T-helper 1 cell treated with Interleukin-12 subunit alpha and Interleukin-12 subunit beta and Interleukin-4 antibody, amounts not matched to agents 30 ng/mL and 1 ng/mL, for 36 hours (primary cell): ENCODE measurements around the gene EVA1B. TPM values are rescaled to one million over a fixed set of nuclear protein-coding genes. Genes with fewer than 3 reads are reported as not detected.

ENCODE experiments used
- intact Hi-C: fragments of 100-400 bp; cut with micrococcal nuclease; formaldehyde crosslinking; loops from one replicate; pipeline ENCODE4 v1.15.1; 2024
- total RNA-seq: library from RNA; stranded (reverse); gene quantifications from 2 replicates; pipeline ENCODE4 v1.2.3, GENCODE V29; 2022

EVA1B gene, protein sequence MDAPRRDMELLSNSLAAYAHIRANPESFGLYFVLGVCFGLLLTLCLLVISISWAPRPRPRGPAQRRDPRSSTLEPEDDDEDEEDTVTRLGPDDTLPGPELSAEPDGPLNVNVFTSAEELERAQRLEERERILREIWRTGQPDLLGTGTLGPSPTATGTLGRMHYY
- total RNA-seq, result 11.6 and 11.9 TPM in 2 replicates

- intact Hi-C loops, result loop anchor here (1.0 kb wide), 4 partner anchors 16 to 174 kb away; partner anchors contain the start of gene TRAPPC3
Observed at GRCh38 chr1:36323636-36324352, at the start of gene EVA1B. EVA1B (minus strand) TSS chr1:36323645; CDS start chr1:36323037, 608 bp downstream.

GRCh38 chr1:36372617-36373016 lies 49.2 kb upstream of the EVA1B start:
- intact Hi-C loops, result no loop called here

DNA sequence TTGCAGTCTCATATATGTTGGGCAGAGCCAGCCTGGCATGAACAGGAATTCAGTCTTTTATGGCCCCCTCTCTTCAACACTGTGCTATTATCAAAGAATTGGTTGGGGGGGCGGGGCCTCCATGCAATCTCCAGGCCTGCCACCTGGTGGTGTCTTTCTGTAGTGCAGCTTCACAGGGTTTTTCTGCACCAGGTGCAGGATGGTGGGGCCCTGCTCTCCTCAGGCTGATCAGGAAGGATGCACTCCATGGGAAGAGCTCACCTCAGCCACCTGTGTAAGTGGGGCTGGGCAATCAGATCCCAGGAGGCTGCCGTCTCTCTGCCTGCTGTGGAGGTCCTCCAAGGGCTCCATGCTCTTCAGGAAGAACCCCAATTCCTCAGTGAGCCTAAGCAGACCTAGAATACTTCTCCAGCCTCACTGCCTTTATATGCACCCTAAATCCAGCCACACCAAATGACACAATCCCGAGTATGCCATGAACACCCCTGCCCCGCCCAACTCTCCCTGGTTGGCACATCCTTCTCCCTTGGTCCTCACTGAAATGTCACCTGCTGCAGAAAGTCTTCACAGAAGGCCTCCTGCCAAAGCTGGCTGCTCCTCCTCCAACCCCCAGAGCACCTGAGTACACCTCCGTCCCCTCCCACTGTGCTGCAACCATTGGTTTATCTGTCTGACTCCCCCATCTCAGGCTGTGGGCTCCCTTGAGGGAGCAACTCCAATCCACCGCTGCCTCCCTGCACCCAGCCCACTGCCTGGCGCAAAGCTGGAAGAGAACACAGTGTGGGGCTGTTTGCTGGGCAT lies 45.8 kb upstream of the EVA1B start:
- intact Hi-C loops, result loop anchor here (1.0 kb wide), 9 partner anchors 9 to 269 kb away; partner anchors contain the start of genes EVA1B, LSM10, SH3D21 and TRAPPC3

DNA sequence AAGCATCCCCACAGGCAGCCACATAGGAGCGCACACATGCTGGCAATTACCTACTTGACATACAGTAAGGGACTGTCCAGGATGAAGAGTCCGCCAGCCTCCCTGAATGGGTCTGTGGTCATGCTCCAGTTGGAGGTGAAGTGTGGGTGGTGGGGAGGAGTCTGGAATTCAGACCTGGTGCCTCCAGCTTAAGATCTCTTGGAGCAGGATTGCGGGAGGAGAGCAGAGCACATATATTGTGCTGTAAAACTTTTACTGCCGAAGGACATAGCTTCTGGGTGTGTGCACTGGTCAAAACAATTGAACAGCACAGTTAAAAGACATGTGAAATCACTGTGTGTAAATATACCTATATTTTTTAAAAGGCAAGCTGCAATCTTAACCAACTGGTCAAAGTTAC lies 44.4 kb upstream of the EVA1B start:
- intact Hi-C loops, result no loop called here

DNA sequence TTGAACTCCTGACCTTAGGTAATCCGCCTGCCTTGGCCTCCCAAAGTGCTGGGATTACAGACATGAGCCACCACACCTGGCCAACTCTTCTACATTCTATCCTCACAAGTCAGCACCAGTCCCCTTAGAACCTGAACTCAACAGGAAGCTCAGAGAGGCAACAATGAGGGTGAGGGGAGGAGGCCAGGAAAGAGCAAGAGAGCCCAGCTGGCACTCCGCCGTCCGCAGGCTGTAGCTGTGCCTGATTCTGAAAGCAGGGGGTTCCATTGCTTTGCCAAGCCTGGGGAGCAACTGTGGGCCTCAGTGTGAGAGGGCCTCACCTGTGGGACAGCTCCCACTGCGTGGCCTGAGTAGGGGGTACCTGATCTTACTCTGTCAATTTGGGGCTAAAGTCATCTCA lies 43.6 kb upstream of the EVA1B start:
- intact Hi-C loops, result no loop called here

DNA sequence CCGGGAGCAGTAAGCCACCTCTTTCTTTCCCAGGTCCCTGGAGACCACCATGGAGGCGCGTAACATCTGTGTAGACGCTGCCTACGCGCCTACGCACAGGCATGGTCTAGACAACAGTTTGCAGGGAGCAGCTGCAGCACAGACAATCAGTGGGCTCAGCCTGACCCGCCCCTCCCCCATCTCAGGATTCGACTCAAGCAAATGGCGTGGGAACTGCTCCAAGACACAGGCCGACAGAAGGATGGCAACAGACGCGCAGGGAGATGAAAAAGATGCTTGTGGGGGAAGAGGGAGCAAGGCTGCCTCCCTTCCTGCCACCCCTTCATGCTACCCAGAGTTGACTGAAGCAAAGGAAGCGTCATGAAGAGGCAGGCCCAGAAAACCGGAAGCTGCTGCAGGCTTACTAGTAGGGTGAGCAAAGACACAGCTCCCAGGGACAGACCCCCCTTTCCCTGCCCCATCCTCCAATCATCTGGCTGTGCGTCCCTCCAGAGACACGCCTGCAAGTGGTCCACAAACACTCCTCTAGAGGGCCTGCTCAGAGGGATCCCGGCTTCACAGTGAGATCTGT lies 42.7 kb upstream of the EVA1B start:
- intact Hi-C loops, result loop anchor here (1.0 kb wide), 1 partner anchor 20 kb away; no protein-coding TSS in a partner anchor

DNA sequence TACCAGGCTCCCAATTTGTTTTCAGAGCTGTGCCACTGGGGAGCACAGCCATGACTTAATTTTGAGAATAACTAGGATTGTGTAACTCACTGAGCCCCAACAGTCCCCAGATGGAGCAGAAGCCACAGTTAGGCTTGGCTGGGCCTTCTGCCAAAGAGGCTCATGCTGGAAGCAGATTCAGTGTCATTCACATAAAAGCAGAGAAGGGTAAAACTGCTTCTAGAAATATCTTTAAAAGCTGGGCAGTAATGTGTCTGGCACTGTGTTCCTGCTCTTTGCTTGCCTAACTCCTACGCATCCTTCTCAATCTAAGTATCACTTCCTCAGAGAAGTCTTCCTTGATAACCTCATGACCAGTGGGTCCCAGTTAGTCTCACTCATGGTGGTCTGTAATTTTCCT lies 41.9 kb upstream of the EVA1B start:
- intact Hi-C loops, result no loop called here

GRCh38 chr1:36359911-36360550 lies 36.6 kb upstream of the EVA1B start:
- intact Hi-C loops, result loop anchor here (1.0 kb wide), 1 partner anchor 9 kb away; no protein-coding TSS in a partner anchor

GRCh38 chr1:36359383-36359782 lies 35.9 kb upstream of the EVA1B start:
- intact Hi-C loops, result no loop called here

GRCh38 chr1:36358514-36359084 lies 35.2 kb upstream of the EVA1B start:
- intact Hi-C loops, result no loop called here

- intact Hi-C loops, result no loop called here
Observed at GRCh38 chr1:36355811-36356210, 32.4 kb upstream of the EVA1B start.

DNA sequence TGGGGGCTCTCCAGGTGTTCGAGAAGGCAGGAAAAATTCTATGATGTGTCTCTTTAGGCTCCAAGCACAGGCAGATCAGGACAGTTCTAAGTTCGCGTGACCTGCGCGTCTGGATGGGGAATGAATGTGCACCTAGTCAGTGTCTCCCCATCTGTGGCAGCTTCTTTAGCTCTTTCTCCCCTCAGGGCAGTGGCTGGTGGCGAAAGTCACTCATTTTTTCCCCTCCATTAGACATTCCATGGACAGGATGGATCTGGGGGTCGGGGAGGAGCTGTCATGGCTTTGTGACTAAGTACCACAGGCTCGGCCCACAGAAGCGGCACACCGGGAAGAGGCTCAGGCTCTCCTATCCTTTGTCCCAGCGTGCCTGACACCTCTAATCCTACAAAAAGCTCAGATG lies 31.0 kb upstream of the EVA1B start:
- intact Hi-C loops, result no loop called here

DNA sequence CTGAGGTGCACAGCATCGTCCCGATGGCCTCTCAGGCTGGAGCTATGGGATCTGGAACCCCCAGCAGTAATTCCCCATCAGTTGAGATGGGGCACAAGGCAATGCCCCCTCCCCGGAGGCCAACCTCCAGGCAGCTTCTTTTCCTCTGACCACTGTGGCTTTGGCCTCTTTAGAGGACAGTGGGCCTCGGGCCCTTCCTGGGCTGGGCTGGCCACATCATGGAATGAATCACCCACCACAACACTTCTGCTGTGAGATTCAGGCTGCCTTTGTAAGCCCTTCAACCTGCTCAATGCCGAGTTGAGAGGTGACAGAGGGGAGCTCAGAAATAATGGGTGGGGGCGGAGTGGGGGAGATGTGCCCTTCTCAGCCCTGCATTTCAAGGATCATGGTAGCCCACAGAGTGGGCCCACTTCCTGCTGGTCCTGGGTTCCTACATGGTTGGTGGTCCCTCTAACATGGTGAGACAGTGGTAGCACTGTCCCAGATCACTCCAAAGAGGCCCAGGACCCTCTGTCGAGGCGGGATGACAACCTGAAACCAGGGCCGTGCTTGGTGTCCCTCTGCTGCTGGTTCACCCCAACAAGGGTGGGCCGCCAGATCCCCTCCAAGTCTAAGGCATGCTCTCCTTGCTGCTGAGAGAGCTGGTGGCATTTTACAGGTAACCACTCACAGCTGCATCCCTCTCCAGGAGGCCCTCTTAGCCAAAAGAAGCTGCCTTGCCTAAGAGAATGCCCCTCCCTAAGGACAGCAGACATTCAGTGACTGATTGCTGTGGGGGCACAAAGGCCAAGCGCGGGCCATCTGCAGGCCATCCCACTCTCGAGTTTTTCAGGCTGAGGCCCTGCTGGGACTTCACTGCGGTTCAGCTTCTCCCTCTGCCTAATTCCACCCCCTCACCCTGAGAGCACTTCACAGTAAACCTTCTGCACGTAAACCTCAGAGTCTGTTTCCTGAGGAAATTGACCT lies 29.7 kb upstream of the EVA1B start:
- intact Hi-C loops, result no loop called here

- intact Hi-C loops, result no loop called here
Observed at GRCh38 chr1:36352125-36352909, 28.9 kb upstream of the EVA1B start.

- intact Hi-C loops, result no loop called here
Observed at GRCh38 chr1:36351227-36351977, 28.0 kb upstream of the EVA1B start.

GRCh38 chr1:36350659-36351226 lies 27.3 kb upstream of the EVA1B start:
- intact Hi-C loops, result no loop called here

GRCh38 chr1:36349839-36350238 lies 26.4 kb upstream of the EVA1B start:
- intact Hi-C loops, result no loop called here

- intact Hi-C loops, result no loop called here
Observed at GRCh38 chr1:36349241-36349671, 25.8 kb upstream of the EVA1B start.
